ENCODE measurements around the gene MKNK1. TPM values are rescaled to one million over a fixed set of nuclear protein-coding genes. Genes with fewer than 3 reads are reported as not detected.

MKNK1 gene
- polyA plus RNA-seq, 1 donor (not counting 4 experiments of a cell fraction or from before 2014, with no cell fraction given): 55.7 TPM

DNA sequence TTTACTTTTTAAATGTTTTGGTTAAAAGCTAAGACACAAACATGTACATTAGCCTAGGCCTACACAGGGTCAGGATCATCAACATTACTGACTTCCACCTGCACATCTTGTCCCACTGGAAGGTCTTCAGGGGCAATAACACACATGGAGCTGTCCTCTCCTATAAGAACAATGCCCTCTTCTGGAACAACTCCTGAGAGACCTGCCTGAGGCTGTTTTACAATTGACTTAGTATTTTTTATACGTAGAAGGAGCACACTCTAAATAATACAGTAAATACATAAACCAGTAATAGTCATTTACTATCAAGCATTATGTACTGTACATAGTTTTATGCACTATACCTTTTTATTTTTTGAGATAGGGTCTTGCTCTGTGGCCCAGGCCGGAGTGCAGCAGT, 26.7 kb upstream of the MKNK1 start:
- no peak for DNase-seq (ENCODE audit: low read depth, low spot score)

DNA sequence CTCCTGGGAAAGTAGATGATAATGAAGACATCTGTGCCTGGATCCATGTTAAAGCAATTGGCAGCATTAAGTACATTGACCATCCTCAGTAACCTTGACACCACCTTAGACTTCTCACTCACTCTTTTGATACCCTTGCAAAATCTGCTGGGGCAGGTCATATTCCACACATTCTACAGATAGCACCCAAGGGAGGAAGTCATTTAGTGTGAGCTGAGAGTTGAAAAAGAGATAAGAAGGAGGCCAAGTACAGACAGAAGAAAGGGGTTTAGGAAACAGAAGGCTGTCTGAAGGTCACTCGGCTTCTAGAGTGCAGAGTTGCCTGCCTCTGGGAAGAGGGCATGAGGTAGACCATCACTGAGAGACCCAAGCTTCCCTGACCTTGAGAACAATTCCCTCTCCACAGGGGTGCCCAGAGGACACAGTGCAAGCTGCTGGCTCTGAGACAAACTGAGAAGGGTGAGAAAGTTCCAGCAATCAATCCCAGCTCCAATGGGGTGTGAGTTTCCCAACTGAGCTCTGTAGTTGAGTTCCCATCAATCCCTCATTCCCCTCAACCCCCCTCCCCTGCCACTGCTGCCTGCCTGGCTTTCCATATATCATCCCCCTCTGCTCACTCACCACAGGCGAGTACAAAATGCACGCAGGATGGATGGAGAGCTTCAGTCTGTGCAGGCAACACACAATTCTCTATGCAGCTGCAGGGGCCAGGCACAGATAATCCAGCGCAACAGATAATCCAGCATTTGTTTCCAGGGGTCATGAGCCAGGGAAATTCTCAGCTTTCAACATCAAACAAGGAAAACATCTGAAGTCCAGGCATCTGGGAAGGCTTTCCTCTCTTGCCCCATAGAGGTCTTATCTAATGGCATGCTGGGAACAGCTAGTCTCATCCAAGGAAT, 19.9 kb upstream of the MKNK1 start:
- Histone ChIP-seq H3K4me1 (ENCODE audit: control insufficient read depth, extremely low read depth, insufficient read depth, low read length) (peaks cover 7% of the 10 kb centered on the region), H3K4me3 (ENCODE audit: control insufficient read depth in 2 of 3, extremely low read depth in 1 of 3, insufficient read depth in 2 of 3, low read depth in 1 of 3, low read length in 3 of 3) (no peak overlapping the region), H4K20me1 (ENCODE audit: control insufficient read depth, extremely low read depth, insufficient read depth, low read length) (no peaks in the 10 kb centered on the region), H3K9me3 (ENCODE audit: control insufficient read depth, low read depth, low read length) (no peaks in the 10 kb centered on the region), H3K9me1 (ENCODE audit: control insufficient read depth, extremely low read depth, insufficient read depth, low read length) (no peaks in the 10 kb centered on the region), H2AFZ (ENCODE audit: control insufficient read depth, low read length) (no peak overlapping the region), H3K9ac (ENCODE audit: control insufficient read depth, extremely low read depth, insufficient read depth, low read length) (no peak overlapping the region), H3K27me3 (ENCODE audit: control insufficient read depth, extremely low read depth, insufficient read depth, low read length) (no peaks in the 10 kb centered on the region), H3K79me2 (ENCODE audit: control insufficient read depth, insufficient read depth, low read length) (no peaks in the 10 kb centered on the region), H3K4me2 (ENCODE audit: control insufficient read depth, extremely low read depth, insufficient read depth, low read depth, low read length) (no peak overlapping the region), H3K36me3 (ENCODE audit: control insufficient read depth in 2 of 2, extremely low read depth in 1 of 2, insufficient read depth in 2 of 2, low read length in 2 of 2) (no peaks in the 10 kb centered on the region), H3K27ac (ENCODE audit: control insufficient read depth, insufficient read depth, low read length) (no peak overlapping the region)
- FAIRE-seq (no peak), DNase-seq (ENCODE audit: low read depth, low spot score) (no peak)
- no peak for TF ChIP-seq EZH2 (IDR thresholded peaks at IDR 0.05; ENCODE audit: low read length)
- TF ChIP-seq, protein P1, sequence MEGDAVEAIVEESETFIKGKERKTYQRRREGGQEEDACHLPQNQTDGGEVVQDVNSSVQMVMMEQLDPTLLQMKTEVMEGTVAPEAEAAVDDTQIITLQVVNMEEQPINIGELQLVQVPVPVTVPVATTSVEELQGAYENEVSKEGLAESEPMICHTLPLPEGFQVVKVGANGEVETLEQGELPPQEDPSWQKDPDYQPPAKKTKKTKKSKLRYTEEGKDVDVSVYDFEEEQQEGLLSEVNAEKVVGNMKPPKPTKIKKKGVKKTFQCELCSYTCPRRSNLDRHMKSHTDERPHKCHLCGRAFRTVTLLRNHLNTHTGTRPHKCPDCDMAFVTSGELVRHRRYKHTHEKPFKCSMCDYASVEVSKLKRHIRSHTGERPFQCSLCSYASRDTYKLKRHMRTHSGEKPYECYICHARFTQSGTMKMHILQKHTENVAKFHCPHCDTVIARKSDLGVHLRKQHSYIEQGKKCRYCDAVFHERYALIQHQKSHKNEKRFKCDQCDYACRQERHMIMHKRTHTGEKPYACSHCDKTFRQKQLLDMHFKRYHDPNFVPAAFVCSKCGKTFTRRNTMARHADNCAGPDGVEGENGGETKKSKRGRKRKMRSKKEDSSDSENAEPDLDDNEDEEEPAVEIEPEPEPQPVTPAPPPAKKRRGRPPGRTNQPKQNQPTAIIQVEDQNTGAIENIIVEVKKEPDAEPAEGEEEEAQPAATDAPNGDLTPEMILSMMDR (optimal IDR thresholded peaks at IDR 0.05 in 1 of 3, IDR thresholded peaks at IDR 0.05 in 1 of 3, conservative IDR thresholded peaks at IDR 0.05 in 1 of 3; ENCODE audit: extremely low read depth in 1 of 3, insufficient read depth in 2 of 3, low read length in 3 of 3): no peak
- dilution Hi-C loops (cut with MboI; ENCODE audit: extremely low pct_ligation_motif_present, low sequenced_read_pairs): no loop called here

More for the DNA sequence above, 26.7 kb upstream of the MKNK1 start:
- FAIRE-seq: no peak
- no peaks in the 10 kb centered on the region for H3K9me1 ChIP-seq (ENCODE audit: control insufficient read depth, extremely low read depth, insufficient read depth, low read length)
- H3K36me3 ChIP-seq (ENCODE audit: control insufficient read depth in 2 of 2, extremely low read depth in 1 of 2, insufficient read depth in 2 of 2, low read length in 2 of 2): peaks cover 0 to 16% of the 10 kb centered on the region in 2 experiments
- H3K9ac ChIP-seq (ENCODE audit: control insufficient read depth, extremely low read depth, insufficient read depth, low read length): no peak overlapping the region
- no peak overlapping the region for H3K4me3 ChIP-seq (ENCODE audit: control insufficient read depth in 2 of 3, extremely low read depth in 1 of 3, insufficient read depth in 2 of 3, low read depth in 1 of 3, low read length in 3 of 3)
- dilution Hi-C loops (cut with MboI; ENCODE audit: extremely low pct_ligation_motif_present, low sequenced_read_pairs): no loop called here
- H3K27ac ChIP-seq (ENCODE audit: control insufficient read depth, insufficient read depth, low read length): no peak overlapping the region
- H3K4me2 ChIP-seq (ENCODE audit: control insufficient read depth, extremely low read depth, insufficient read depth, low read depth, low read length): no peak overlapping the region
- TF ChIP-seq, protein P1 (optimal IDR thresholded peaks at IDR 0.05 in 1 of 3, IDR thresholded peaks at IDR 0.05 in 1 of 3, conservative IDR thresholded peaks at IDR 0.05 in 1 of 3; ENCODE audit: extremely low read depth in 1 of 3, insufficient read depth in 2 of 3, low read length in 3 of 3): no peak
- no peak for TF ChIP-seq EZH2 (IDR thresholded peaks at IDR 0.05; ENCODE audit: low read length)
- H3K79me2 ChIP-seq (ENCODE audit: control insufficient read depth, insufficient read depth, low read length): no peaks in the 10 kb centered on the region
- H3K4me1 ChIP-seq (ENCODE audit: control insufficient read depth, extremely low read depth, insufficient read depth, low read length): no peaks in the 10 kb centered on the region
- no peaks in the 10 kb centered on the region for H4K20me1 ChIP-seq (ENCODE audit: control insufficient read depth, extremely low read depth, insufficient read depth, low read length)
- no peaks in the 10 kb centered on the region for H3K27me3 ChIP-seq (ENCODE audit: control insufficient read depth, extremely low read depth, insufficient read depth, low read length)
- H2AFZ ChIP-seq (ENCODE audit: control insufficient read depth, low read length): no peak overlapping the region
- no peaks in the 10 kb centered on the region for H3K9me3 ChIP-seq (ENCODE audit: control insufficient read depth, low read depth, low read length)
